ENCODE measurements around the gene GDF2.

The GDF2 gene

GRCh38 chr10:47294057-47294456 is 28.2 kb upstream of the GDF2 start:
- no peak for DNase-seq

- DNase-seq, result no peak
Measured at GRCh38 chr10:47294501-47294900, 27.8 kb upstream of the GDF2 start.

- no peak for DNase-seq
Measured at GRCh38 chr10:47295411-47295810, 26.8 kb upstream of the GDF2 start.

GRCh38 chr10:47296156-47296894 is 25.9 kb upstream of the GDF2 start:
- no peak for DNase-seq

GRCh38 chr10:47296941-47297340 is 25.3 kb upstream of the GDF2 start:
- no peak for DNase-seq

- DNase-seq, result no peak
Measured at GRCh38 chr10:47297866-47298540, 24.3 kb upstream of the GDF2 start.

- DNase-seq, result no peak
Measured at GRCh38 chr10:47298715-47299114, 23.5 kb upstream of the GDF2 start.

- DNase-seq, result no peak
Measured at GRCh38 chr10:47299611-47300428, 22.4 kb upstream of the GDF2 start, which contains the start of gene GDF10. Gene GDF10, plus strand, starts transcription at chr10:47300197. Its CDS starts 455 bp downstream, at chr10:47300652.

GRCh38 chr10:47300429-47300931 is 21.8 kb upstream of the GDF2 start:
- DNase-seq, result no peak

- DNase-seq, result no peak
Measured at GRCh38 chr10:47301833-47302232, 20.4 kb upstream of the GDF2 start.

GRCh38 chr10:47303105-47303504 is 19.1 kb upstream of the GDF2 start:
- no peak for DNase-seq

- no peak for DNase-seq
Measured at GRCh38 chr10:47303866-47304265, 18.4 kb upstream of the GDF2 start.

GRCh38 chr10:47305566-47305965 is 16.7 kb upstream of the GDF2 start:
- no peak for DNase-seq

GRCh38 chr10:47306387-47307210 is 15.7 kb upstream of the GDF2 start:
- no peak for DNase-seq

GRCh38 chr10:47307381-47307780 is 14.9 kb upstream of the GDF2 start:
- no peak for DNase-seq

- no peak for DNase-seq
Measured at GRCh38 chr10:47308775-47309174, 13.5 kb upstream of the GDF2 start.

GRCh38 chr10:47309408-47310089 is 12.7 kb upstream of the GDF2 start:
- DNase-seq, result no peak

GRCh38 chr10:47310090-47310505 is 12.2 kb upstream of the GDF2 start:
- no peak for DNase-seq

- peak; percentile 71 for DNase-seq
Measured at GRCh38 chr10:47311193-47311931, 10.9 kb upstream of the GDF2 start.

- DNase-seq, result peak; percentile 76
Measured at GRCh38 chr10:47311932-47312662, 10.2 kb upstream of the GDF2 start.
